Measurements from ENCODE around the gene PROS1. TPM values are rescaled to one million over a fixed set of nuclear protein-coding genes. Genes with fewer than 3 reads are reported as not detected.
"Not testable (repeated sequence)": the region's sequence is repeated elsewhere in the genome, so short reads cannot be mapped to it uniquely, and the experiment has no call there.

PROS1 gene
- total and polyA plus RNA-seq, 5 experiments from 2014 or later: not detected

GRCh38 chr3:93992207-93992606 lies 18.5 kb upstream of the PROS1 start:
- Mint-ChIP-seq H3K9me3 (no peaks in the 10 kb centered on the region), H3K36me3 (peaks cover 0 to 3% (median 0%) of the 10 kb centered on the region in 3 donors), H3K4me1 (peaks cover 0 to 9% (median 2%) of the 10 kb centered on the region in 4 donors), H3K27me3 (no peaks in the 10 kb centered on the region), H3K4me3 (no peak overlapping the region), H3K27ac (no peak overlapping the region)
- no peak for DNase-seq
- ATAC-seq: no peak
- POLR2A ChIA-PET: interaction anchor here (0.7 kb wide), 1 partner anchor 64 kb away, joined by 3 read pairs; no protein-coding TSS in a partner anchor

- POLR2A ChIA-PET: no interaction called here
- Mint-ChIP-seq H3K4me3 (no peak overlapping the region), H3K36me3 (peaks cover 0 to under 1% (median 0%) of the 10 kb centered on the region in 3 donors), H3K27ac (no peak overlapping the region), H3K4me1 (peaks cover 0 to 9% (median 2%) of the 10 kb centered on the region in 4 donors), H3K9me3 (no peaks in the 10 kb centered on the region), H3K27me3 (no peaks in the 10 kb centered on the region)
- DNase-seq (no peak), ATAC-seq (no peak)
Measured at GRCh38 chr3:93991631-93992030, 17.9 kb upstream of the PROS1 start.

- POLR2A ChIA-PET: no interaction called here
Measured at GRCh38 chr3:93989241-93989640, 15.5 kb upstream of the PROS1 start.

GRCh38 chr3:93988764-93989163 lies 15.1 kb upstream of the PROS1 start:
- ATAC-seq (no peak), DNase-seq (no peak)
- no peaks in the 10 kb centered on the region for H3K9me3 Mint-ChIP-seq
- no peaks in the 10 kb centered on the region for H3K27me3 Mint-ChIP-seq
- H3K4me1 Mint-ChIP-seq: peaks cover 0 to 6% (median under 1%) of the 10 kb centered on the region in 4 donors
- H3K4me3 Mint-ChIP-seq: no peak overlapping the region
- POLR2A ChIA-PET: no interaction called here
- H3K36me3 Mint-ChIP-seq: no peaks in the 10 kb centered on the region
- no peak overlapping the region for H3K27ac Mint-ChIP-seq

More at GRCh38 chr3:93989241-93989640, 15.5 kb upstream of the PROS1 start:
- no peaks in the 10 kb centered on the region for H3K27me3 Mint-ChIP-seq
- no peaks in the 10 kb centered on the region for H3K36me3 Mint-ChIP-seq
- peak overlapping the region in 1 of 10 donors; percentile 35 for H3K27ac Mint-ChIP-seq
- no peak for ATAC-seq
- no peak for DNase-seq
- H3K4me3 Mint-ChIP-seq: no peak overlapping the region
- H3K9me3 Mint-ChIP-seq: no peaks in the 10 kb centered on the region
- peaks cover 0 to 9% (median 2%) of the 10 kb centered on the region in 4 donors for H3K4me1 Mint-ChIP-seq

GRCh38 chr3:93988283-93988682 lies 14.6 kb upstream of the PROS1 start:
- peaks cover 0 to 6% (median 0%) of the 10 kb centered on the region in 4 donors for H3K4me1 Mint-ChIP-seq
- ATAC-seq: no peak
- H3K9me3 Mint-ChIP-seq: no peaks in the 10 kb centered on the region

GRCh38 chr3:93984618-93985017 lies 10.9 kb upstream of the PROS1 start:
- peak overlapping the region in 2 of 10 donors; percentile 55 to 74 for H3K27ac Mint-ChIP-seq
- peaks cover 4 to 20% (median 10%) of the 10 kb centered on the region in 4 donors for H3K4me1 Mint-ChIP-seq
- no peak overlapping the region for H3K4me3 Mint-ChIP-seq
- no peaks in the 10 kb centered on the region for H3K27me3 Mint-ChIP-seq
- DNase-seq (no peak), ATAC-seq (no peak)
- POLR2A ChIA-PET: no interaction called here
- H3K9me3 Mint-ChIP-seq: no peaks in the 10 kb centered on the region
- no peaks in the 10 kb centered on the region for H3K36me3 Mint-ChIP-seq

More at GRCh38 chr3:93988283-93988682, 14.6 kb upstream of the PROS1 start:
- DNase-seq: no peak
- Mint-ChIP-seq H3K27ac (no peak overlapping the region), H3K4me3 (no peak overlapping the region), H3K36me3 (no peaks in the 10 kb centered on the region), H3K27me3 (no peaks in the 10 kb centered on the region)
- POLR2A ChIA-PET: no interaction called here

DNA sequence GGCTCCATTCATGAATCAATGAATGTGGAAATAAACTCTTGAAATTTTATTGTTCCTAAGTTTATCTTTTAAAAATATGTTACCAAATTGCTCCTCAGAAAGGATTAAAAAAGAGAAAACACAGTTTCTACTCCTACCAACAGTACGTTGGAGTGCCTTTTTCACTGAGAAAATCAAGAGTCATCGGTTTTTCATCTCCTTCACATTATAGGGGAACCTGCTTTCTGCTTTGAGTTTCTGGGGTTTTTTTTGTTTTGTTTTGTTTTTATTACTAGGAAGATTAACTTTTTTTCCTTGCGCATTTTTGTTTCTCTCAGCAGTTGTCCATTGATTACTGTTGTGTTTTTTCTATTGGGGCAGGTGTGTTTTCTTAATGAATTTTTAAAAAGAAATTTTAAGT lies 9.7 kb upstream of the PROS1 start:
- POLR2A ChIA-PET: no interaction called here
- H3K27ac Mint-ChIP-seq: no peak overlapping the region
- no peaks in the 10 kb centered on the region for H3K9me3 Mint-ChIP-seq
- no peaks in the 10 kb centered on the region for H3K36me3 Mint-ChIP-seq
- DNase-seq (no peak), ATAC-seq (no peak)
- H3K27me3 Mint-ChIP-seq: no peaks in the 10 kb centered on the region
- peaks cover 9 to 24% (median 14%) of the 10 kb centered on the region in 4 donors for H3K4me1 Mint-ChIP-seq
- H3K4me3 Mint-ChIP-seq: no peak overlapping the region

DNA sequence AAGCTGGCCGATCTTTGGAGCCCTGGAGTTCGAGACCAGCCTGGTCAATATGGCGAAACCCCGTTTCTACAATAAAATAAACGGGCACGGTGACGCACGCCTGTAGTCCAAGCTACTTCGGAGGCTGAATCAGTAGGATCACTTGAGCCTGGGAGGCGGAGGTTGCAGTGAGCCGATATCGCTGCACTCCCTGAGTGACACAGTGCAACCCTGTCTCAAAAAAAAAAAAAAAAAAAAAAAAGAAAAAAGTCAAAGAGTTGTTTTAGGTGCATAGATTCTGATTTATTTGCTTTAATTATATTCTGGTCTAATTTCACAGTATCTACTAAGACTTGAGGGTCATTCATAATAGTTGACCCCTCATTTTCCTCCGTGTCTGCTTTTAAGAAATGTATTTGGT lies 8.0 kb upstream of the PROS1 start:
- no peak for ATAC-seq
- H3K4me1 Mint-ChIP-seq: peaks cover 9 to 24% (median 14%) of the 10 kb centered on the region in 4 donors
- H3K4me3 Mint-ChIP-seq: peak overlapping the region in 8 of 10 donors; percentile 28 to 91 (median 58)
- H3K27ac Mint-ChIP-seq: peak overlapping the region in 2 of 10 donors; percentile 72 to 98
- no peaks in the 10 kb centered on the region for H3K9me3 Mint-ChIP-seq
- POLR2A ChIA-PET: no interaction called here
- H3K27me3 Mint-ChIP-seq: no peaks in the 10 kb centered on the region
- no peaks in the 10 kb centered on the region for H3K36me3 Mint-ChIP-seq
- no peak for DNase-seq

DNA sequence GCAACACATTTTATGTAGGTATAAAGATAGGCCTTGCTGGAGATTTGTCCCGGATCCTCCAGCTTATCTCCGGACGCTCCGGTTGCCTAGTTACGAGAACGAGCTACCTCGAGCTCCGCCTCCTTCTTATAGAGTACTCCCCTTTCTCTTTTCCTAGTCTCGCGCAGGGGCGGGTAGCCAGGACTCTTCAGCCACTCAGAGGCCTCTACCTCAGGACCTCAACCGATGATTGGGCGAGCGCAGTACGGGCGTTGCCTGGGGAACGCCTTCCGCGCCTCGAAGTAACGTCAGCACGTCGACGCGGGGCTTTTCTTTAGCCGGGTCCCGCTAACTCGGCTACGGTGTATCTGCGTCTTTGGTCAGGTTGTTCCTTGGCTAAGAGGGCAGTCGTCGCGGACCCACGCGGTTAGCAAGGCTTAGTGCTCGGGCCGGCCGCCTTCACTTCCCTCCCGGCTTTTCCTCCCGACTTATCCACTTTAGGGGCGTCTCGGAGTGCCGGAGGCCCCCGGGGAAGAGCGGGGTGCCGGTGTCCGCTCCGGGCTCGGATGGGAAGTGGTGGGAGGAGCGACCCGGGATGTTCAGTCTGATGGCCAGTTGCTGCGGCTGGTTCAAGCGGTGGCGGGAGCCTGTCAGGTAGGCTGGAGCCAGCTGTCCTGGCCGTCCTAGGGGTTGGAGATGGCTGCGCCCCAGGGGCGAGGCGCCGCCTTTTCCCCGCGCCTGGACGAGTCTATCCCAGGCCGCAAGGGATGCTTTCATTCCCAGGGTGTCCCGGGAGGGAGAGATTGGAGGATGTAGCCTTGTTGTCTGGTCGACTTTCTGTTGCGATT lies 6.4 kb upstream of the PROS1 start, which contains the start of gene ARL13B:
ARL13B (plus strand) TSS at position 306 of the 827 bp plus-strand sequence; CDS start at position 575, 269 bp downstream.
- Mint-ChIP-seq H3K4me3 (peak within 1 kb of the TSS; percentile 80 to 94 (median 89)), H3K9me3 (no peaks in the 10 kb centered on the region), H3K36me3 (no peaks in the 10 kb centered on the region), H3K27me3 (peaks cover 0 to 2% (median 0%) of the 10 kb centered on the region in 5 donors), H3K27ac (peak within 1 kb of the TSS; percentile 81 to 98 (median 92)), H3K4me1 (peaks cover 9 to 24% (median 14%) of the 10 kb centered on the region in 4 donors)
- POLR2A ChIA-PET: interaction anchor here (1.6 kb wide), 1 partner anchor 83 kb away, joined by 16 read pairs; the partner anchor contains the start of genes DHFR2 and NSUN3
- peak; percentile 83 to 98 (median 94) for DNase-seq
- peak; percentile 99 to 100 for ATAC-seq

DNA sequence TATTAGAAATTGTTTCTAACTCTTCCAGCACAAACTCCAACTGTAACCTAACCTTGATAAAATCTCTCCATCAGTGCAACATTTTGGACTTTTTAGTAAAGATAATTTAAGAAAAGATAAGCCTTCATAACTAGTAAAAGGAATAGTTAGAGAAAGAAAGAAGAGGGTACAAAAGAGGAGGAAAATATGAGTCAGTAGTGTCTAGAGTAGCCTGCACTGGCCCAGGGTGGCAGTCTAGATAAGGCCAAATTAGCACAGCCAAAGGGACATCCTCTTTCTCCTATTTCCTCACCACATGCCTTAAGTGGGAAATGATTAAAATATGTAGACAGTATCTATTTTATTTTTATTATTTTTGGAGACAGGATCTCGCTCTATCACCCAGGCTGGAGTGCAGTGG lies 3.7 kb downstream of the PROS1 start:
- Mint-ChIP-seq H3K27ac (no peak overlapping the region), H3K36me3 (peaks cover 0 to 6% (median 0%) of the 10 kb centered on the region in 3 donors), H3K4me1 (peaks cover 3 to 13% (median 11%) of the 10 kb centered on the region in 4 donors), H3K9me3 (no peaks in the 10 kb centered on the region), H3K27me3 (peaks cover 3 to 33% (median 16%) of the 10 kb centered on the region in 5 donors), H3K4me3 (no peak overlapping the region)
- no peak for ATAC-seq
- POLR2A ChIA-PET: no interaction called here
- no peak for DNase-seq

DNA sequence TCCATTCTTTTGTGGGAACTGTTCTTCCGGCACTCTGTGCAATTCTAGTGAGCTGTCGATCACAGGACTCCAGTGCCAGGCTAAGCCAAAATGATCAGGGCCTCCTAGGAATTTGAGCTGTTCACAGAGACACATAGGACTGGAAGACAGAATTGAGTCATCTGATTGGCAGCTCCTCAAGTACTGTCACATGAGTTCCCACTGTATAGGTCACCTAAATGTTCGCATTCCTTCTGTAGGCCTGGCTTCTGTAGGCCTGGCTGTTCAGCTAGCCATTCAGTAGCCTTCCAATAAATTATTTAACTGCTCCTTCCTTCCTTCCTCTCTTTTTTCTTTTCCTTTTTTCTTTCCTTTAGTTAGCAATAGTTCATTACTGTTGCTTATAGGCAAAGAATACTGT lies 4.3 kb downstream of the PROS1 start:
- POLR2A ChIA-PET: no interaction called here
- no peak overlapping the region for H3K27ac Mint-ChIP-seq
- H3K27me3 Mint-ChIP-seq: peaks cover 5 to 39% (median 16%) of the 10 kb centered on the region in 5 donors
- DNase-seq: no peak
- peaks cover 3 to 13% (median 11%) of the 10 kb centered on the region in 4 donors for H3K4me1 Mint-ChIP-seq
- no peaks in the 10 kb centered on the region for H3K9me3 Mint-ChIP-seq
- peaks cover 0 to 6% (median 0%) of the 10 kb centered on the region in 3 donors for H3K36me3 Mint-ChIP-seq
- H3K4me3 Mint-ChIP-seq: no peak overlapping the region
- no peak for ATAC-seq

DNA sequence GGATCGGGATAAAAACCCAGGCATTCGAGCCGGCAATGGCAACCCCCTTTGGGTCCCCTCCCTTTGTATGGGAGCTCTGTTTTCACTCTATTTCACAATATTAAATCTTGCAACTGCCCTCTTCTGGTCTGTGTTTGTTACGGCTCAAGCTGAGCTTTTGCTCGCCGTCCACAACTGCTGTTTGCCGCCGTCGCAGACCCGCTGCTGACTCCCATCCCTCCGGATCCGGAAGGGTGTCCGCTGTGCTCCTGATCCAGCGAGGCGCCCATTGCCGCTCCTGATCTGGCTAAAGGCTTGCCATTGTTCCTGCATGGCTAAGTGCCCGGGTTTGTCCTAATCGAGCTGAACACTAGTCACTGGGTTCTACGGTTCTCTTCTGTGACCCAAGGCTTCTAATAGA lies 8.6 kb downstream of the PROS1 start:
- H3K9me3 Mint-ChIP-seq, DNase-seq, H3K4me3 Mint-ChIP-seq, POLR2A ChIA-PET, H3K4me1 Mint-ChIP-seq, H3K36me3 Mint-ChIP-seq, ATAC-seq, H3K27ac Mint-ChIP-seq: not testable (repeated sequence)
- peaks cover 3 to 38% (median 7%) of the 10 kb centered on the region in 5 donors for H3K27me3 Mint-ChIP-seq

- no peak overlapping the region for H3K4me3 Mint-ChIP-seq
- H3K4me1 Mint-ChIP-seq: no peaks in the 10 kb centered on the region
- POLR2A ChIA-PET: no interaction called here
- no peak overlapping the region for H3K27ac Mint-ChIP-seq
- DNase-seq (no peak), ATAC-seq (no peak)
- H3K9me3 Mint-ChIP-seq: no peaks in the 10 kb centered on the region
- peaks cover 6 to 47% (median 11%) of the 10 kb centered on the region in 5 donors for H3K27me3 Mint-ChIP-seq
- peaks cover 0 to 6% (median 0%) of the 10 kb centered on the region in 3 donors for H3K36me3 Mint-ChIP-seq
Measured at GRCh38 chr3:93962798-93963197, 10.9 kb downstream of the PROS1 start.

All from naive thymus-derived CD8-positive, alpha-beta T cell (primary cell).